Stimulated activated CD4-positive, alpha-beta T cell treated with anti-CD3 and anti-CD28 coated beads, Interleukin-12 subunit alpha, Interleukin-12 subunit beta, amount 100 ng/mL, for 48 hours (primary cell): Measurements from ENCODE around the gene TAF11L2.
"Not testable (repeated sequence)": the region's sequence is repeated elsewhere in the genome, so short reads cannot be mapped to it uniquely, and the experiment has no call there.

Experiments used
- DNase-seq, 3 donors: peaks; one replicate each; pipeline ENCODE4 v3.0.0-alpha.2; 2020; ENCODE audit warnings: low read depth in 2 of 3, low spot score in 1 of 3

Gene TAF11L2

DNA sequence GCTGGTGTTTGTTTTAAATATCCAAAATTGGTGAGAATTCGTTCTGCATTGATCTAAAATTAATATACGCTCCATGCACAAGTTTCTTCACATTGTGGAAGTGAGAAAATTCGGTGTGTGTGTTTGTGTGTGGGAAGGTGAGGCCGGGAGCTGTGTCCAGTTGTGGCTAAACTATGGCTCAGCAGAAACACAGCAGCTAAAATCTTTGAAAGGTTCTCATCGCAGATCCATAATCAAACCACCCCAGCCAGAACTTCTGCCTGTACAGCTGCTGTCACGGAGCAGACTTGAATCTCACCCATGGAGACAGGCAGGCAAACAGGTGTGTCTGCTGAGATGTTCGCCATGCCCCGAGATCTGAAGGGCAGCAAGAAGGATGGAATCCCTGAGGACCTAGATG lies at the start of gene TAF11L2:
Gene TAF11L2, plus strand, starts transcription at position 301 of the 400 bp plus-strand sequence.
- not testable (repeated sequence) for DNase-seq

DNA sequence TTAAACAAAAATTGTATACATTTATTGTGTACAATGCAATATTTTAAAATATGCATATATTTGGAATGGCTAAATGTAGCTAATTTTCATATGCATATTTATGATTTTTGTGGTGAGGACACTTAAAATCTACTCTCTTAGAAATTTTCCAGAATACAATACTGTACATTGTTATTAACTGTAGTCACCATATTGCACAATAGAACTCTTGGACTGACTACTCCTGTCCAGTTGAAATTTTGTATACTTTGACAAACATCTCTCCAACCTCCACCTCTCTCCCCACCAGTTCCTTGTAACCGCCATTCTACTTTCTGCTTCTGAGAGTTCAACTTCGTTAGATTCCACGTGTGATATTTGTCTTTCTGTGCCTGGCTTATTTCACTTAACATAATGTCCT lies 49.2 kb upstream of the TAF11L2 start:
- no peak for DNase-seq

DNA sequence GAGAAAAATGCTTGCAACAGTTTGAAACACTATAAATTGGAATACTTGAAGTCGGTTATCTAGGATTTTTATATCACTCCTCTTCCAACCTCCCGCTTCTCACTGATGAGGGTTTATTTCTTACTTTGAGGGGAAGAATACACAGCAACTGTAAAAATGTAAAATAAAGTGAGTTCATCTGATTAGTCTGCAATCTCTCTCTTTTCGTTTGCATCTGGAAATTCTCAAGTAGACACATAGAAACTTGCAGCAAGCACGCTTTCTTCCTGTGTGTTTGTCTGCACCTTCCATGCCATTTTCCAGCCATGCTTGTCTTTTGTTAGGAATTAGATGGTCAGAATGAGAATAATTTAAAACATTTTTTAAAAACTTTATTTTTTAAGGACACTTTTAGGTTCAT lies 45.1 kb upstream of the TAF11L2 start:
- DNase-seq = no peak

DNA sequence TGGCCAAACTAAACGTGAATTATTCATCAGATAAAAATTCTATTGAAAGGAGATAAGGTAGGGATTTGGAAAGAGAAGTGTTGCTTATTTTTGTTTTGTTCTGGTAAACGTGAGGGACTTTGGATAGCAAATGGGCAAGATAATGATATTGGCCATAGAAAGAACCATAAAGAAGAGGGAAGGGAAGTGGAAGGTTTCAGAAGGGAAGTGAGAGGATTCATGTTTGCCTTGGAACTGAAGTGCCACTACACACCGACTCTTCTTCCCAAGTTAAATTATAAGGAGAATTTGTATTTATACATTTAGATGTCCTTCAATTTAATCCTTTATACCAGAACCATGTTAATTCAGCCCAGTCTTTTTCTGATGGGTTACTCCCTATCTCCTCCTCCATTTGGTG lies 42.1 kb upstream of the TAF11L2 start:
- no peak for DNase-seq

DNA sequence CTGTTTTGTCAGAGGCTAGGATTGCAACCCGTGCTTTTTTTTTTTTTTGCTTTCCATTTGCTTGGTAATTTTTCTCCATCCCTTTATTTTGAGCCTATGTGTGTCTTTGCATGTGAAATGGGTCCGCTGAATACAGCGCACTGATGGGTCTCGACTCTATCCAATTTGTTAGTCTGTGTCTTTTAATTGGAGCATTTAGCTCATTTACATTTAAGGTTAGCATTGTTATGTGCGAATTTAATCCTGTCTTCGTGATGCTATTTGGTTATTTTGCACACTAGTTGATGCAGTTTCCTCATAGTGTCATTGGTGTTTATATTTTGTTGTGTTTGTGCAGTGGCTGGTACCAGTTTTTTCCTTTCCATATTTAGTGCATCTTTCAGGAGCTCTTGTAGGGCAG lies 36.2 kb upstream of the TAF11L2 start:
- DNase-seq = no peak

DNA sequence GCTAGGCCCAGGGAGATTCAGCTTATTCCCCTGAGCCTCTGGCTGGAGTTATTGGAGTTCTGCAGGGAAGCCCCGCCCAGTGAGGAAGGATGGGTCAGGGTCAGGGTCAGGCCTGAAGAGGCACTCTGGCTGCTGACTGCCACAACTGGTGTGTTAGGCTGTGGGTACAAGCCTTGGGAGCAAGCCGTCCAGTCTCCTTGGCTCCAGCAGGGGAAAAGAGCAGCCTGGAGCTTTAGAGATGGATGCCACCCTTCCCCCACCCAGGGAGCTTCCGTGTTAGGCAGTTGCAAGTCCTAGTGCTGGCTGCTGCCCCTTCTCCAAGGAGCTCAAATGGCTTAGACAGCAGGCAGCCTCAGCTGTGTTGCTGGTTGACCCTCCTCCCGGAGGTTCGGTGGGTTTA lies 34.4 kb upstream of the TAF11L2 start:
- no peak for DNase-seq

DNA sequence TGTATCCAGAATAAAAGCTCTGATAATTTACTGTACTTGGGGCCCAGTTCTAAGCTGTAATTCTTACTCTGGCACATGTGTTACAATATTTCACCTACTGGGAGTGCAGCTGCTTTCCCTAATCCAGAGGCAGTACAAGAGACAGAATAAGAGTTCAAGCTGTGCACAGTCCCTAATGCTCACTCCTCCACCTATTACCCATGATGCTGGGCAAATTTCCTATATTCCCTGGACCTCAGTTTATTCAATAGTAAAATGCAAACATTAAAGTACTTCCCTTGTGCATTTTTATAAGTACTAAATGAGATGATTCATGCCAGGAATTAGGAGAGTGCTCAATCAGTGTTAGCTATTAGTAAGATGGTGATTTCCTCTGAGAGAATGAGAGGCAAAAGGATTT lies 28.0 kb upstream of the TAF11L2 start:
- no peak for DNase-seq

DNA sequence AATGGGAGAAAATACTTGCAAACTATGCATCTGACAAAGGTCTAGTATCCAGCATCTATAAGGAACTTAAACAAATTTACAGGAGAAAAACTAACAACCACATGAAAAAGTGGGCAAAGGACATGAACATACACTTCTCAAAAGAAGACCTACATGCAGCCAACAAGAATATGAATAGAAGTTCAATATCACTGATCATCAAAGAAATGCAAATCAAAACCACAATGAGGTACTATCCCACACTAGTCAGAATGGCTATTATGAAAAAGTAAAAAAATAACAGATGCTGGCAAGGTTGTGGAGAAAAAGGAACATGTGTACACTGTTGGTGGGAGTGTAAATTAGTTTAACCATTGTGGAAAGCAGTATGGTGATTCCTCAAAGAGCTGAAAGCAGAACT lies 23.0 kb upstream of the TAF11L2 start:
- not testable (repeated sequence) for DNase-seq

DNA sequence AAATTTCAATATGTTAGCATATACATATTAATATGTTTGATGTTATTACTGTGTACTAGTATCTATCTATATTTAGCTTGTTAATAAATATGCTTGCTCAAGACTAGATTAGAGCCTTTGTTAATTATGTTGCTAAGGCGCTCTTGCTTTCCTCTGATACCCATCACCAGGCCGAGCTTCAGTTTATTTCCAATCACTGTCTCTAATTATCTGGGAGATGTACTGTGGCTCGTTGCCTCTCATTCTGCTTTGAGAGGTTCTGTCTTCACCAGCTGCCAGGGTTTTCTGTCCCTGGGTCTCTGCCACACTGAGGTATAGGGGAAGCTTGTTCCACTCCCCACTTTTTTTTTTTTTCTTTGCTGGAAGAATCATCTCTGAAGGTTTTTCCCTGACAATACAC lies 21.0 kb upstream of the TAF11L2 start:
- no peak for DNase-seq

DNA sequence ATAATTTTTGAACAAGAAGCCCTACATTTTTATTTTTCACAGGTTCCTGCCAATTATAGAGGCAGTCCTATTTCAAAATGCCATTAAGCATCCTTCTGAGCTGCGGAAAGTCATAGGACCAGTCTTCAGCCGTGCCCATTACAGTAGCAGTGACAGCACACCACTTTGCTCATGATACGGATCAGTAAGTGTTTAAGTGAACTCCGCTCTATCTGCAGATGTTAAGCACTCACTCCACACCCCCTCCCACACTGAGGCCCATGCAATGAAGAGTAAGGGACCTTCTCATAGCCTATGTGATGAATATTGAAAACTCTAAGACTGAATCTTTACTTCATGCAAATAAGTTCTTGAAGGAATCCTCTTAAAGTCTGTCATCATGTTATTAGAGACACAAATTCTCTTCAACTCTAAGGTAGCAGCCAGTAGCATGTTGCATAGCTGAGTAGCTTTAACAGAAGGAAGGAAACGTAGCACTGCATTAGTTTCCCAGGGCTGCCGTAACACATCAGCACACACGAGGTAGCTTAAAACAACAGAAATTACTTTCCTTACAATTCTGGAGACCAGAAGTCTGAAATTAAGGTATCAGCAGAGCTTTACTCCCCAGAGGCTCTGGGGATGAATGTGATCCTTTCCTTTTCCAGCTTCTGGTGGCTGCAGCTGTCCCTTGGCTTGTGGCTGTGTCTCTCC lies 20.3 kb upstream of the TAF11L2 start:
- DNase-seq = no peak

DNA sequence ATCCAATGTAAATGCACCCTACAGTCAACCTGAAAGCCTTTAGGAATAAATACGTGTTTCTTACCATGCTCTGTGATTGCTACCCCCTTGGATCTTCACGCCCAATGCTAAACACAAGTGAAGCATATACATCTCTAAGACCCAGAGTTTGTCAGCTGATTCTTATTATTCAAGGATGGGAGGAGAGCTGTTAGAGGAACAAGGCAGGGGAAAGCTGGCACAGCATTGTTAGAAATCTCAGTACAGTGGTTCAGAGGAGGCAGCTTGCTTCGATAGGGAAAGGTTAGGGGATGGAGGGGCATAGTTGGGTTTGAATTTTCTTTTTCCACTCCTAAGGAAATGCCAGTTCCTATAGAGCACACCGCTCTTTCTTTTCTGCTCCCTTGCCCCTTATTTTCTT lies 16.7 kb upstream of the TAF11L2 start:
- DNase-seq = no peak

DNA sequence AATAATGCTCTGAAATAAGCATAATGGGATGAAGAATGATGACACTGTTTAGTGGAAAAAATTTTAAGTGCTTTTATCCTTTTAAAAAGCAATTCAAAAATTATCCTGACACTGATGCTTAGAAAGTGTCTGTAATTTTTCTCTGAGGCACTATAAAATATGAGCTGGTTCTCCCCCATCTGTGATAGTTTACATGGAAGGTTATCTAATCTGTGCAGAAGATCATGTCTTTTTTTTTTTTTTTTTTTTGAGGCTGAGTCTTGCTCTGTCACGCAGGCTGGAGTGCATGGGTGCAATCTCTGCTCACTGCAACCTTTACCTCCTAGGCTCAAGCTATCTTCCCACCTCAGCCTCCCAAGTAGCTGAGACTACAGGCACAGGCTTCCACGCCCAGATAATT lies 15.2 kb upstream of the TAF11L2 start:
- DNase-seq = no peak

DNA sequence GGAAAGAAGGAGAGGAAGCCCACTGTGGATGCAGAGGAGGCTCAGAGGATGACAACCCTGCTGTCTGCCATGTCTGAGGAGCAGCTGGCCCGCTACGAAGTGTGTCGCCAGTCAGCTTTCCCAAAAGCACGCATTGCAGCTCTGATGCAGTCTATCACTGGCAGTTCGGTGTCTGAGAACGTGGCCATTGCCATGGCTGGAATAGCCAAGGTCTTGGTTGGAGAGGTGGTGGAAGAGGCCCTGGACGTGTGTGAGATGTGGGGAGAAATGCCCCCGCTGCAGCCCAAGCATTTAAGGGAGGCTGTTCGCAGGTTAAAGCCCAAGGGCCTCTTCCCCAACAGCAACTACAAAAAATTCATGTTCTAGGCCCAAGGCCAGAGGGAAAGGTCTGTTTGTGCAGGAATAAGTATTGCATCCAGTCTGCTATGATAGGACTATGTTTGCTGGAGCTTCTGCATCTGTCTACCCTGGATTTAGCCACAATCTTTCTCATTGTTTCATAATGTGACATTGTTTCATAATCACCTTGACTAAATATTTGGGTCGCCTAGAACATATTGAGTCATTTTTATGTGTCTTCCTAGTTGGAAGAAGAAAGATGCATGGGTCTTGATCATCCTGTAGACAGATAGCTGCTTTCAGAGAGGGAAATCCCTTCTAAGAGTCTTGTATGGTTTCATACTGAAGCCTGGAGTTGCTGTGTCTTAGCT lies 11.4 kb upstream of the TAF11L2 start:
- DNase-seq = not testable (repeated sequence)

DNA sequence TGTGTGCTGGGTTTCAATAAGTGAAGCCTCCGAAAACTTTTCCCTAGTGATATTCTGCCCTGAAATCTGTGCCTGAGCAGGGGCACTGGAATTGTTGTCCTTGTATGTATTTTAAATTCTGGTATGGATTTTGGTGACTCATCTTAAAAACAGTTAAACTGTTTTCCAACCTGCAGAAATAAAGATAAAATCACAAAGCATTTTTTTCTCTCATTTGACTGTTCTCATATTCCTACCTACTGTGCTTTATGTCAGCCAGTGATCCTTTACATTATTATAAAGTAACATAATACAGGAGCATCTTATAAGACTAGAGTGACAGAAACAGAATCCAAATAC lies 10.9 kb upstream of the TAF11L2 start:
- no peak for DNase-seq

DNA sequence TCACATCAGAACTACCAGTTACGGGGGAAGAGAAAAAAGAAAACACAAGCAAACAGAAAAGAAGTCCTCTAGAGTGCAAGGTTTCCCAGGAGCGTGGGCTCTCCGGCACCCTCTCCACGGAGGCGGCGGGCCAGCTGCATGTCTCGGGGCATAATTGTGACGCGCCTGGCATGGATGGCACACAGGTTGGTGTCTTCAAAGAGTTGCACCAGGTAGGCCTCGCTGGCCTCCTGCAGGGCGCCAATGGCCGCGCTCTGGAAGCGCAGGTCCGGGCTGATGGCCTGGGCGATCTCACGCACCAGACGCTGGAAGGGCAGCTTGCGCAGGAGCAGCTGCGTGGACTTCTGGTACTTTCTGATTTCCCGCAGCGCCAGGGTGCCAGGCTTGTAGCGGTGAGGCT lies 6.8 kb upstream of the TAF11L2 start:
- DNase-seq = not testable (repeated sequence)

DNA sequence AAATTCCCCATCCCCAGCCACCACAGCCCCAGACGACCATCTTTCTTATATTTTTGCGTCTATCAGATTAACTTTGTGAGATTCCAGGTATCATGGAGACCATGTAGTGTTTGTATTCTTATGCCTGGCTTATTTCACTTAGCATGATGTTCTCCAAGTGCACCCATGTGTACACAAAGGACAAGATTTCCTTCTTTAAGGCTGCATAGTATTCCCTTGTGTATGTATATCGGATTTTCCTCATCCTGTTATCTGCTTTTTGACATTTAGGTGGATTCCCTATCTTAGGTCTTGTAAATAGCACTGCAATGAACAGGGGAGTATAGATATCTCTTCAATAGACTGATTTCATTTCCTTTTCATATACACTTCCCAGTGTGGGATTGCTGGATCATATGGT lies 5.3 kb upstream of the TAF11L2 start:
- DNase-seq = no peak

DNA sequence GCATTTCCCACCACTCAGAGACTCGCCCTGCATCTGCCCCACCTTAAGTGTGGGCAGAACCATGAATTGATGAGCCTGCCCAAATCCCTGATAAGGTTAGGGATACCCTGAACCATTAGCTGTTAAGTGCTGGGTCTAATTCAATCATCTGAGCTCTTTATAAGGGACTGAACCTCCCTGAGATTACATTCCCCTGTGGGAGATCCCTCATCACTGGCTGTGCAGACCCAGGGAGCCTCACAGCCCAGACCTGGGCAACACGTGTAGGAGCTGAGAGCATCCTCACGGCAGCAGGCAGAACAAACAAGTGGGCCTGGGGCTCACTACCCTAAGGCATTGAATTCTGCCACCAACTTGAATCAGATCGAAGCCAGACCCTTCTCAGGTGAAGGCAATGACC lies 585 bp upstream of the TAF11L2 start:
- DNase-seq = no peak

DNA sequence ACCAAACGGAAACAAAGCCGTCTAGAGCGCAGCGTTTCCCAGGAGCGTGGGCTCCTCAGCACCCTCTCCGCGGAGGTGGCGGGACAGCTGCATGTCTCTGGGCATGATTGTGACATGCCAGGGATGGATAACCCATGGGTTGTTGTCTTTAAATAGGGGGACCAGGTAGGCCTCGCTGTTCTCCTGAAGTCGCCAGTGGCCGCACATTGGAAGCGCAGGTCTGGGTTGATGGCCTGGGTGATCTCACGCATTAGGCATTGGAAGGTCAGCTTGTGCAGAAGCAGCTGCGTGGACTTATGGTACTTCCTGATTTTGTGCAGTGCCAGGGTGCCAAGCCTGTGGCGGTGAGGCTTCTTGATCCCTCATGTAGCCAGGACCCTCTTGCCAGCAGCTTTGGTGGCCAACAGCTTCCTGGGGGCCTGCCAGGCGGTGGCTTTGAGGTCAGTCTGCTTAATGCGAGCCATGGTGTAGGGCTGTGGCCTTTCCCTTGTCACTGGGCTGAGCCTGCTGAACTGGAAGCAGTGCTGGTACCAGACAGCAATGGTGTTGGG lies 13.8 kb downstream of the TAF11L2 start:
- no peak for DNase-seq

DNA sequence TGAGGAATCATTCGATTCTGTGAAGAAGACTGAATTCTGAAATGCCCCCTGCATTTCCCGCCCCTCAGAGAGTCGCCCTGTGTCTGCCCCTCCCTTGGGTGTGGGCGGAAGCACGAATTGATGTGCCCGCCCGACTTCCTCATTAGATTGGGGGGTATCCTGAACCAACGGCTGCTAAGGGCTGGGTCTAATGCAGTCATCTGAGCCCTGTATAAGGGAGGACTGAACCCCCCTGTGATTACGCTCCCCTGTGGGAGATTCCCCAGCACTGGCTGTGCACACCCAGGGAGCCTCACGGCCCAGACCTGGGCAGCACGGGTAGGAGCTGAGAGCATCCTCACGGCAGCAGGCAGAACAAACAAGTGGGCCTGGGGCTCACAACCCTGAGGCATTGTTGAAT lies 19.5 kb downstream of the TAF11L2 start:
- DNase-seq = not testable (repeated sequence)

DNA sequence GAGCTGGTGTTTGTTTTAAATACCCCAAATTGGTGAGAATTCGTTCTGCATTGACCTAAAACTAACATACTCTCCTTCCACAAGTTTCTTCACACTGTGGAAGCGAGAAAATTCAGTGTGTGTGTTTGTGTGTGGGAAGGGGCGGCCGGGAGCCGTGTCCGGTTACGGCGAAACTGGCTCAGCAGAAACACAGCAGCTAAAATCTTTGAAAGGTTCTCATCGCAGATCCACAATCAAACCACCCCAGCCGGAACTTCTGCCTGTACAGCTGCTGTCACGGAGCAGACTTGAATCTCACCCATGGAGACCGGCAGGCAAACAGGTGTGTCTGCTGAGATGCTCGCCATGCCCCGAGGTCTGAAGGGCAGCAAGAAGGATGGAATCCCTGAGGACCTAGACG lies 20.0 kb downstream of the TAF11L2 start, which contains the start of gene TAF11L3:
Gene TAF11L3, plus strand, starts transcription at position 301 of the 400 bp plus-strand sequence.
- not testable (repeated sequence) for DNase-seq

DNA sequence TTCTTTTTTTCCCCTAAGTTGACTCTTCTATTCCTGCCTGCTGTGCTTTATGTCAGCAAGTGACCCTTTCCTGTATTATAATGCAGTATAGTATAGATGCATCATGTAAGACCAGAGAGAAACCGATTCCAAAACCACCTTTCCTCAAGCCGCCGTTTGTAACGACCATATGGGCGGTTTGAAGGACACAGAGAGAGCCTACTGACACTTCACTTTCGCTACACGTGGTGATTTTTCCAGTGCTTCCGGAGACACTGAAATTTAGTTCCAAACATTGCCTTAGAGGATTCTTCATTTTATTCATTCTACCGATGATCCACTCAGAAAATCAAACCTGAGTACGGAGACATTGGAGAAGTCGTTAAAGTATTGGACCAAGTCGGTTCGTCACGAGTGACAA lies 21.5 kb downstream of the TAF11L2 start:
- DNase-seq = not testable (repeated sequence)

DNA sequence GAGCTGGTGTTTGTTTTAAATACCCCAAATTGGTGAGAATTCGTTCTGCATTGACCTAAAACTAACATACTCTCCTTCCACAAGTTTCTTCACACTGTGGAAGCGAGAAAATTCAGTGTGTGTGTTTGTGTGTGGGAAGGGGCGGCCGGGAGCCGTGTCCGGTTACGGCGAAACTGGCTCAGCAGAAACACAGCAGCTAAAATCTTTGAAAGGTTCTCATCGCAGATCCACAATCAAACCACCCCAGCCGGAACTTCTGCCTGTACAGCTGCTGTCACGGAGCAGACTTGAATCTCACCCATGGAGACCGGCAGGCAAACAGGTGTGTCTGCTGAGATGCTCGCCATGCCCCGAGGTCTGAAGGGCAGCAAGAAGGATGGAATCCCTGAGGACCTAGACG lies 23.5 kb downstream of the TAF11L2 start, which contains the start of gene TAF11L4:
Gene TAF11L4, plus strand, starts transcription at position 301 of the 400 bp plus-strand sequence.
- DNase-seq = not testable (repeated sequence)
